H1 (cell line): ENCODE data around the gene ARRB1. TPM values are rescaled to one million over a fixed set of nuclear protein-coding genes. Genes with fewer than 3 reads are reported as not detected.

Source experiments
- BRCA1 ChIP-seq: IDR thresholded peaks from 2 replicates; pipeline ENCODE4 v1.6.1; 2012; ENCODE audit warnings: low read depth, low read length, improper control_type of control experiment
- CTBP2 ChIP-seq: IDR thresholded peaks from 2 replicates; pipeline ENCODE4 v1.7.0; 2011; ENCODE audit warnings: borderline replicate concordance, mild to moderate bottlenecking, moderate library complexity, mixed read lengths, low read length; ENCODE audit not compliant: insufficient read depth, insufficient read length
- MAFK ChIP-seq: IDR thresholded peaks from 2 replicates; pipeline ENCODE4 v1.6.1; 2012; ENCODE audit warnings: low read depth, mild to moderate bottlenecking, improper control_type of control experiment, low read length
- SAP30 ChIP-seq: fragments of 300-600 bp; sonication (generic); IDR thresholded peaks from 2 replicates; pipeline ENCODE4 v1.7.1; 2012; ENCODE audit warnings: low read length, moderate library complexity, mild to moderate bottlenecking, inconsistent platforms; ENCODE audit not compliant: insufficient read depth, insufficient replicate concordance
- polyA plus RNA-seq, 7 experiments: library from polyadenylated mRNA; depleted of rRNA in 3 of 7; stranded (reverse) in 5 of 7; unstranded in 2 of 7; fragments of >200 nt in 5 of 7; fragments of 200-250 nt in 2 of 7; gene quantifications; 1 replicate in 5 of 7; 2 replicates in 1 of 7; 4 replicates in 1 of 7; pipeline versions ENCODE4 v1.2.1 to v1.2.3, GENCODE V29; 2011 to 2013; ENCODE audit warnings: missing spikeins in 2 of 7, mixed read lengths in 2 of 7
- total RNA-seq: library from RNA; stranded (reverse); fragmentation: NEBNext Ultra II Directional; extraction: Animal tissue kit (Norgen Biotek cat#: 25700); gene quantifications from 2 replicates; pipeline ENCODE4 v1.2.1, GENCODE V29; 2021

The ARRB1 gene
- total and polyA plus RNA-seq, 2 of the 8 experiments (the other 6 are each of a cell fraction or from before 2014, with no cell fraction given): 9.4 to 31.8 TPM

DNA sequence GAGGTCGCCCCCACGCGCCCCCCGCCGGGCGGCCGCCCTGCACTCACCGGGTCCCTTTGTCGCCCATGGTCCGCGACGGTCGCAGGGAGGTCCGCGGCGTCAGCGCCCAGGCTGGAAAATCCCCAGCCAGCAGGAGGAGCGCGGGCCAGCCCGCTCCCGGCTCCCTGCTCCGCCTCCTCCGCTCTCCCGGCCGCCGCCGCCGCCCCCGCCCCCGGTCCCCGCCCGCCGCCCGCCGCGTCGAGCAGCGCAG lies at the start of gene ARRB1 (continued):
- no peak for TF ChIP-seq BRCA1
- no peak for TF ChIP-seq CTBP2
- no peak for TF ChIP-seq SAP30
- no peak for TF ChIP-seq MAFK
- TF ChIP-seq, all 59 proteins: peak for 2
